ENCODE data around the gene SPDL1.
"Not testable (repeated sequence)": the region's sequence is repeated elsewhere in the genome, so short reads cannot be mapped to it uniquely, and the experiment has no call there.

Gene SPDL1

DNA sequence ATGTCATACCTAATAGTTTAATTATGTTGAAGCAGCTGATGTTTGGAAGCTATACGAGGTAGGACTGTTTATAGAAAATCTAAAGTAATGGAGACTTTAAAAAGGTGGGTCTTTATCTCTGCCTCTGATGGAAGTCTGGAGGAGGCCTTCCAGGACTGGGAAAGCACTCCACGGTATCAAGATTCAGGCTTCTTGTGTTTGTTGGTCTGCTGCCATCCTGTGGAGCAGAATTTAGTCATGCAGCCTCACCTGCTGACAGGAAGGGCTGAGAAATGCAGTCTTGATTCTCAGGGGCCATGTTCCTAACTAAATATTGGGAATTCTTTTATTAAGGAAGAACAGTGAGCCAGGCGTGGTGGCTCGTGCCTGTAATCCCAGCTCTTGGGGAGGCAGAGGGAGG lies 15.9 kb downstream of the SPDL1 start:
- peak in 1 of 2 donors; percentile 13 for DNase-seq (ENCODE audit: low read depth in 2 of 2)
- no peak overlapping the region for H3K4me3 ChIP-seq (replicated peaks in 1 of 2; ENCODE audit: low read depth in 2 of 2, low read length in 2 of 2)
- no peak for TF ChIP-seq CTCF (IDR thresholded peaks at IDR 0.05; ENCODE audit: low read depth, low read length)

DNA sequence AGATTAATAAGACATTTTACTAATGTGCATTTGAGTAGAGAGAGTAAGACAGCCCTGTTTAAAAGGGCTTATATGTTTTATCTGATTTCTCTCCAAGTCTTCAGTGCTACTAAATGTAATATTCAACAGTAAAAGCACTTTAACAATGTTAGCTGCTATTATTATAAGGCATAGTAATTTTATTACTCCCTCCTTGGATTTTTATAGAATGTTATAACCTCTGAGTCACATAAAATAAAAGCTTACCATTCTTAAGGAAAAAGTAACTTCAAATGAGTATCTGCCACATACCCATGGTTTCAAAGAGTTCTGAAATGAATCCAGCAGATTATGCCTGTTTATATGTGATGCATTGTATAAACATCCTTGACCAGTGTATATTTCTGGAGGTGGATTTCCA lies 19.0 kb downstream of the SPDL1 start:
- no peak for TF ChIP-seq CTCF (IDR thresholded peaks at IDR 0.05; ENCODE audit: low read depth, low read length)
- no peak overlapping the region for H3K4me3 ChIP-seq (replicated peaks in 1 of 2; ENCODE audit: low read depth in 2 of 2, low read length in 2 of 2)
- DNase-seq (ENCODE audit: low read depth in 2 of 2), result peak in 1 of 2 donors; percentile 48

- TF ChIP-seq CTCF (IDR thresholded peaks at IDR 0.05; ENCODE audit: low read depth, low read length), result no peak
- H3K4me3 ChIP-seq (replicated peaks in 1 of 2; ENCODE audit: low read depth in 2 of 2, low read length in 2 of 2), result no peak overlapping the region
- DNase-seq (ENCODE audit: low read depth in 2 of 2), result no peak
These were observed 22.7 kb downstream of the SPDL1 start for GRCh38 chr5:169606279-169606678.

- no peak for TF ChIP-seq CTCF (IDR thresholded peaks at IDR 0.05; ENCODE audit: low read depth, low read length)
- DNase-seq (ENCODE audit: low read depth in 2 of 2), result no peak
- no peak overlapping the region for H3K4me3 ChIP-seq (replicated peaks in 1 of 2; ENCODE audit: low read depth in 2 of 2, low read length in 2 of 2)
These were observed 24.3 kb downstream of the SPDL1 start for GRCh38 chr5:169607882-169608281.

- H3K4me3 ChIP-seq (replicated peaks in 1 of 2; ENCODE audit: low read depth in 2 of 2, low read length in 2 of 2), result no peak overlapping the region
- peak in 1 of 2 donors; percentile 77 for DNase-seq (ENCODE audit: low read depth in 2 of 2)
- TF ChIP-seq CTCF (IDR thresholded peaks at IDR 0.05; ENCODE audit: low read depth, low read length), result no peak
These were observed 26.1 kb downstream of the SPDL1 start for GRCh38 chr5:169609716-169610115.

DNA sequence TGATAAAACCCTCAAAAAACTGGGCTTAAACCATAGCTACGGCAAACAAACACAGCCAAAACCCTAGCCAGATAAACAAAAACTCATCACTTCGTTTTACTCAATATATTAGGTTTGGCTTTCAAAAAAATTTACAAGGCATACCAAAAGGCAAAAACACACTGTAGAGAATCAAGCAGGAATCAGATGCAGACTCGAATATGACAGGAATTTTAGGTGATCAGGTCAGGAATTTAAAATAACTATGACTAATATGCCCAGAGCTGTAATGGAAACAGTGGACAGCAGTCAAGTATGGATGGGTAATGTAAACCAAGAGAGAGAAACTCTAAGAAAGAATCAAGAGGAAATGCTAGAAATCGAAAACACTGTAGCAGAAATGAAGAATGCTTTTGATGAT lies 27.0 kb downstream of the SPDL1 start:
- H3K4me3 ChIP-seq (replicated peaks in 1 of 2; ENCODE audit: low read depth in 2 of 2, low read length in 2 of 2), result no peak overlapping the region
- TF ChIP-seq CTCF (IDR thresholded peaks at IDR 0.05; ENCODE audit: low read depth, low read length), result no peak
- peak in 1 of 2 donors; percentile 44 for DNase-seq (ENCODE audit: low read depth in 2 of 2)

DNA sequence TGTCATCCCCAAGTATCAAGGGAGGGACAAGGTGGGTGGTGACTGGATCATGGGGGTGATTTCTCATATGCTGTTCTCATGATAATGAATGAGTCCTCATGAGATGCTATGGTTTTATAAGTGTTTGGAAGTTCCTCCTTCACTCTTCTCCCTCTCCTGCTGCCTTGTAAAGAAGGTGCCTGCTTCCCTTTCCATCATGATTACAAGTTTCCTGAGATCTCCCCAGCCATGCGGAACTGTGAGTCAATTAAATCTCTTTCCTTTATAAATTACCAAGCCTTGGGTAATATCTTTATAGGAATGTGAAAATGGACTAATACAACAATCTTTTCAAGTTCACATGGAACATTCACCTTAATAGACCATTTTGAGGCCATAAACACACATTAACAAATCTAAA lies 32.0 kb downstream of the SPDL1 start:
- no peak for TF ChIP-seq CTCF (IDR thresholded peaks at IDR 0.05; ENCODE audit: low read depth, low read length)

DNA sequence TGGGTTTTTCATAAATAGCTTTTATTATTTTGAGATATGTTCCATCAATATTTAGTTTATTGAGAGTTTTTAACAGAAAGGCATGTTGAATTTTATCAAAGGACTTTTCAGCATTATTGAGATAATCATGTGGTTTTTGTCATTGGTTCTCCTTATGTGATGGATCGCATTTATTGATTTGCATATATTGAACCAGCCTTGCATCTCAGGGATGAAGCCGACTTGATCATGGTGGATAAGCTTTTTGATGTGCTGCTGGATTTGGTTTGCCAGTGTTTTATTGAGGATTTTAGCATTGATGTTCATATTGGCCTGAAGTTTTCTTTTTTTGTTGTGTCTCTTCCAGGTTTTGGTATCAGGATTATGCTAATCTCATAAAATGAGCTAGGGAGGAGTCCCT lies 40.7 kb downstream of the SPDL1 start:
- not testable (repeated sequence) for DNase-seq (ENCODE audit: low read depth in 2 of 2); H3K4me3 ChIP-seq (replicated peaks in 1 of 2; ENCODE audit: low read depth in 2 of 2, low read length in 2 of 2)

More for the DNA sequence above, 32.0 kb downstream of the SPDL1 start:
- DNase-seq (ENCODE audit: low read depth in 2 of 2), result no peak
- H3K4me3 ChIP-seq (replicated peaks in 1 of 2; ENCODE audit: low read depth in 2 of 2, low read length in 2 of 2), result no peak overlapping the region

Measured in cardiac fibroblast (primary cell).